Left forelimb (tissue), 1 donor: ENCODE measurements around the gene ZNHIT3.
"Not testable (repeated sequence)": the region's sequence is repeated elsewhere in the genome, so short reads cannot be mapped to it uniquely, and the experiment has no call there.

Source experiments
- DNase-seq: peaks from one replicate; pipeline ENCODE4 v3.0.0-alpha.2; 2018; ENCODE audit warnings: low spot score

Gene ZNHIT3

GRCh38 chr17:36484021-36484420 is 2.5 kb upstream of the ZNHIT3 start:
- DNase-seq = not testable (repeated sequence)

GRCh38 chr17:36485027-36485426 is 1.5 kb upstream of the ZNHIT3 start:
- no peak for DNase-seq

GRCh38 chr17:36485805-36486203 is 677 bp upstream of the ZNHIT3 start:
- DNase-seq = peak; percentile 41

- no peak for DNase-seq
Observed at GRCh38 chr17:36493956-36494355, 7.5 kb downstream of the ZNHIT3 start.

- no peak for DNase-seq
Observed at GRCh38 chr17:36494674-36495073, 8.2 kb downstream of the ZNHIT3 start.

GRCh38 chr17:36495076-36495578 is 8.6 kb downstream of the ZNHIT3 start:
- DNase-seq = no peak

GRCh38 chr17:36496018-36496789 is 9.7 kb downstream of the ZNHIT3 start:
- DNase-seq = no peak

- DNase-seq = no peak
Observed at GRCh38 chr17:36498155-36498554, 11.7 kb downstream of the ZNHIT3 start.

- DNase-seq = no peak
Observed at GRCh38 chr17:36498560-36499300, 12.2 kb downstream of the ZNHIT3 start.

GRCh38 chr17:36500745-36501225 is 14.3 kb downstream of the ZNHIT3 start:
- no peak for DNase-seq

GRCh38 chr17:36501351-36501750 is 14.9 kb downstream of the ZNHIT3 start:
- no peak for DNase-seq

- no peak for DNase-seq
Observed at GRCh38 chr17:36501963-36502362, 15.5 kb downstream of the ZNHIT3 start.

- no peak for DNase-seq
Observed at GRCh38 chr17:36503456-36504155, 17.1 kb downstream of the ZNHIT3 start.

GRCh38 chr17:36504156-36504545 is 17.7 kb downstream of the ZNHIT3 start:
- no peak for DNase-seq

- DNase-seq = no peak
Observed at GRCh38 chr17:36505171-36505570, 18.7 kb downstream of the ZNHIT3 start.

- DNase-seq = no peak
Observed at GRCh38 chr17:36506249-36506826, 19.9 kb downstream of the ZNHIT3 start.

- no peak for DNase-seq
Observed at GRCh38 chr17:36506831-36507230, 20.4 kb downstream of the ZNHIT3 start.

GRCh38 chr17:36507266-36507665 is 20.8 kb downstream of the ZNHIT3 start:
- DNase-seq = no peak

- not testable (repeated sequence) for DNase-seq
Observed at GRCh38 chr17:36508439-36508838, 22.0 kb downstream of the ZNHIT3 start.

- no peak for DNase-seq
Observed at GRCh38 chr17:36509272-36509985, 22.9 kb downstream of the ZNHIT3 start.

GRCh38 chr17:36510636-36511035 is 24.2 kb downstream of the ZNHIT3 start:
- DNase-seq = no peak
